Vagina (tissue), 2 donors: ENCODE data around the gene PTGER2.

ENCODE experiments used
- CTCF ChIP-seq, 3 experiments: fragments of 450-650 bp in 2 of 3; fragments of 200-600 bp in 1 of 3; sonication (generic) in 1 of 3; IDR thresholded peaks; one replicate each; pipeline ENCODE4 v1.5.1; 2017 to 2019; ENCODE audit warnings: antibody characterized with exemption in 3 of 3, mild to moderate bottlenecking in 2 of 3, moderate library complexity in 2 of 3
- POLR2A ChIP-seq, 2 donors: fragments of 450-650 bp; IDR thresholded peaks; one replicate each; pipeline ENCODE4 v1.6.1; 2017; ENCODE audit warnings: antibody characterized with exemption in 2 of 2, mild to moderate bottlenecking in 2 of 2, moderate library complexity in 2 of 2

- TF ChIP-seq CTCF (IDR thresholded peaks at IDR 0.05) (no peak), POLR2A (IDR thresholded peaks at IDR 0.05) (no peak)
Measured at GRCh38 chr14:52339262-52339661, 25.1 kb downstream of the PTGER2 start.
